ENCODE results near the gene GRN. TPM values are rescaled to one million over a fixed set of nuclear protein-coding genes. Genes with fewer than 3 reads are reported as not detected.

GRN gene
- total and polyA plus RNA-seq, 2 of the 8 experiments (the other 6 are each of a cell fraction or from before 2014, with no cell fraction given), result 108 to 387 TPM

- TF ChIP-seq CHD7 (IDR thresholded peaks at IDR 0.05; ENCODE audit: insufficient replicate concordance, low read length), result no peak
- no peak for TF ChIP-seq EZH2 (IDR thresholded peaks at IDR 0.05; ENCODE audit: low read depth, low read length, severe bottlenecking)
- no peak for TF ChIP-seq FOSL1 (IDR thresholded peaks at IDR 0.05; ENCODE audit: insufficient read depth, low read depth, low read length)
- no peak for TF ChIP-seq SAP30 (IDR thresholded peaks at IDR 0.05; ENCODE audit: insufficient read depth, insufficient replicate concordance, low read length)
- no peak for TF ChIP-seq ZNF274 (IDR thresholded peaks at IDR 0.05; ENCODE audit: borderline replicate concordance, extremely low read depth, low read length)
- no peak for TF ChIP-seq HDAC2 (IDR thresholded peaks at IDR 0.05; ENCODE audit: borderline replicate concordance in 1 of 2, low read depth in 2 of 2, low read length in 2 of 2)
- TF ChIP-seq SP2 (IDR thresholded peaks at IDR 0.05; ENCODE audit: low read length), result no peak
- TF ChIP-seq EP300 (IDR thresholded peaks at IDR 0.05; ENCODE audit: borderline replicate concordance in 1 of 2, low read depth in 2 of 2, low read length in 2 of 2), result no peak
- no peak for TF ChIP-seq TAF1 (IDR thresholded peaks at IDR 0.05; ENCODE audit: low read depth, low read length)
- TF ChIP-seq, protein P1, sequence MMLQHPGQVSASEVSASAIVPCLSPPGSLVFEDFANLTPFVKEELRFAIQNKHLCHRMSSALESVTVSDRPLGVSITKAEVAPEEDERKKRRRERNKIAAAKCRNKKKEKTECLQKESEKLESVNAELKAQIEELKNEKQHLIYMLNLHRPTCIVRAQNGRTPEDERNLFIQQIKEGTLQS (IDR thresholded peaks at IDR 0.05; ENCODE audit: insufficient read depth, low read depth, low read length), result no peak
Observed at GRCh38 chr17:44335968-44336367, 9.1 kb upstream of the GRN start (continued).
